ENCODE measurements around the gene LMAN1.

- TF ChIP-seq CTCF (IDR thresholded peaks at IDR 0.05; ENCODE audit: poor library complexity, severe bottlenecking) (no peak), EZH2 (IDR thresholded peaks at IDR 0.05; ENCODE audit: borderline replicate concordance, insufficient read depth, low read length, poor library complexity, severe bottlenecking) (no peak), REST (IDR thresholded peaks at IDR 0.05; ENCODE audit: borderline replicate concordance) (no peak)
Observed at GRCh38 chr18:59325965-59326364, 33.1 kb downstream of the LMAN1 start.
